SH-SY5Y (cell line): Measurements from ENCODE around the gene POLR2L.

Source experiments
- GATA2 ChIP-seq: IDR thresholded peaks from 2 replicates; pipeline ENCODE4 v1.6.1; 2011; ENCODE audit warnings: mild to moderate bottlenecking, low read depth, low read length
- GATA3 ChIP-seq: IDR thresholded peaks from 2 replicates; pipeline ENCODE4 v1.6.1; 2011; ENCODE audit warnings: low read depth, mild to moderate bottlenecking, low read length, moderate library complexity

DNA sequence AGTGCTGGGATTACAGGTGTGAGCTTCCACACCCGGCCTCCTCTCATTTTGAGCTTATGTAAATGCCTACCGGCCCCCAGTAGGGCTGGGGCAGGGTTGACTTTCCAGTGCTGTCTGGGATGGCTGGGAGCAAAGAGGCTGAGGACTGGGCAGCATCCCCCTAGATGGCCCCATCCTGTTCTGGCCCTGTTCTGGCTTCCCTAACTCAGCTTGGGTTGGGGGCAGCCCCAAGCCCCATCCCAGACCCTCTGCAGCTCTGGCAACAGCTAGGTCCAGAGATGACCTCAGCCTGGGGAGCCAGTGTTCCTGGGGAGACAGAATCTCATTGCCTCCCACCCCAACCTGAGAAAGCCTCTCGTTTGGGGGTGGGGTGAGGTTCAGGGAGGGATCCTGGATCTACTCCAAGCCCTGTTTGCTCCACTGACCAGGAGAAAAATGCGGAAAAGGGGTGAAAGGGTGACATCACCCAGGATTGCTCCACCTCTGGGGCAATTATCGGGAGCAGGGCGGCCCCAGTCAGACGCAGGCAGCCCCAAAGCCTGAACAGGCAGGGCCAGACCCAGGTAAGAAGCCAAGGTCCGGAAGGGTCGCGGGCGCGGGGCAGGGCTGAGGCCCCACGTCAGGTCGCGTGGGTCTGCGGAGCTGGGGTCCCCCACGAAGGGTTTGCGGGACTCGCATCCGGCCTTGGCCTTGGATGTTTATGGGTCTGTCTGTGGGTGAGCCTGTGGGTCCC lies 23.8 kb downstream of the POLR2L start, which contains the start of gene PNPLA2:
- TF ChIP-seq GATA2 (no peak), GATA3 (no peak)
